ENCODE results near the gene NRIP2. TPM values are rescaled to one million over a fixed set of nuclear protein-coding genes. Genes with fewer than 3 reads are reported as not detected.
A peak's percentile ranks its signal among the peaks of the same experiment; 100 is the strongest.

Gene NRIP2
- total RNA-seq, 2 donors from 2014 or later = 4.9 to 8.1 TPM

GRCh38 chr12:2794736-2795289, 40.0 kb downstream of the NRIP2 start, which contains the start of gene FKBP4:
TSS of gene FKBP4 (plus strand) at chr12:2794970. CDS start at chr12:2795140, 170 bp downstream.
- DNase-seq (ENCODE audit: low spot score) (peak; percentile 61), ATAC-seq (ENCODE audit: insufficient number of reproducible peaks, low FRiP score, low read depth) (peak; percentile 62)
- no peaks in the 10 kb centered on the region for H3K9me3 ChIP-seq
- peak within 1 kb of the TSS; percentile 93 for H3K4me3 ChIP-seq
- H3K27me3 ChIP-seq (replicated peaks; ENCODE audit: insufficient read depth) = no peaks in the 10 kb centered on the region
- H3K4me1 ChIP-seq (ENCODE audit: control insufficient read depth in 1 of 2, low read depth in 2 of 2) = peaks cover 13 to 24% of the 10 kb centered on the region in 2 donors
- H3K27ac ChIP-seq = peak within 1 kb of the TSS; percentile 62 to 67
- peaks cover 10% of the 10 kb centered on the region for H3K36me3 ChIP-seq
- TF ChIP-seq CTCF (IDR thresholded peaks at IDR 0.05) = no peak

- peaks cover 13 to 24% of the 10 kb centered on the region in 2 donors for H3K4me1 ChIP-seq (ENCODE audit: control insufficient read depth in 1 of 2, low read depth in 2 of 2)
Observed at GRCh38 chr12:2794191-2794735, 40.6 kb downstream of the NRIP2 start.

DNA sequence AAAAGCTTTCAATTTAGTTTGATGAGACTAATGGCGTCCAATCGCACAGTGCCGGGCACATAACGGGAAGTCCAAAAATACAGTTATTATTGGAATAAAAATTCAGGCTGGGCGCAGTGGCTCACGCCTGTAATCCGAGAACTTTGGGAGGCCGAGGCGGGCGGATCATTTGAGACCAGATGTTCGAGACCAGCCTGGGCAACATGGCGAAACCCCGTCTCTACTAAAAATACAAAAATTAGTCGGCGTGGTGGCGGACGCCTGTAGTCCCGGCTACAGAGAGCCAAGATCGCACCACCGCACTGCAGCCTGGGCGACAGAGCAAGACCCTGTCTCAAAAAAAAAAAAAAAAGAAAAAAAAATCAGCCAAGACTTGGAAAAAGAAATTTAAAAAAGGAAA, 41.3 kb downstream of the NRIP2 start:
- DNase-seq (ENCODE audit: low spot score) (no peak), ATAC-seq (ENCODE audit: insufficient number of reproducible peaks, low FRiP score, low read depth) (no peak)
- TF ChIP-seq CTCF (IDR thresholded peaks at IDR 0.05) = no peak
- Histone ChIP-seq H3K9me3 (no peaks in the 10 kb centered on the region), H3K27me3 (replicated peaks; ENCODE audit: insufficient read depth) (no peaks in the 10 kb centered on the region), H3K4me1 (ENCODE audit: control insufficient read depth in 1 of 2, low read depth in 2 of 2) (peaks cover 13 to 24% of the 10 kb centered on the region in 2 donors), H3K27ac (no peak overlapping the region), H3K36me3 (no peaks in the 10 kb centered on the region), H3K4me3 (no peak overlapping the region)

More at GRCh38 chr12:2794191-2794735, 40.6 kb downstream of the NRIP2 start:
- no peak for TF ChIP-seq CTCF (IDR thresholded peaks at IDR 0.05)
- Histone ChIP-seq H3K27me3 (replicated peaks; ENCODE audit: insufficient read depth) (no peaks in the 10 kb centered on the region), H3K27ac (peak overlapping the region; percentile 36 to 67), H3K36me3 (peaks cover 6% of the 10 kb centered on the region), H3K4me3 (peak overlapping the region; percentile 93), H3K9me3 (no peaks in the 10 kb centered on the region)
- DNase-seq (ENCODE audit: low spot score) (no peak), ATAC-seq (ENCODE audit: insufficient number of reproducible peaks, low FRiP score, low read depth) (no peak)

DNA sequence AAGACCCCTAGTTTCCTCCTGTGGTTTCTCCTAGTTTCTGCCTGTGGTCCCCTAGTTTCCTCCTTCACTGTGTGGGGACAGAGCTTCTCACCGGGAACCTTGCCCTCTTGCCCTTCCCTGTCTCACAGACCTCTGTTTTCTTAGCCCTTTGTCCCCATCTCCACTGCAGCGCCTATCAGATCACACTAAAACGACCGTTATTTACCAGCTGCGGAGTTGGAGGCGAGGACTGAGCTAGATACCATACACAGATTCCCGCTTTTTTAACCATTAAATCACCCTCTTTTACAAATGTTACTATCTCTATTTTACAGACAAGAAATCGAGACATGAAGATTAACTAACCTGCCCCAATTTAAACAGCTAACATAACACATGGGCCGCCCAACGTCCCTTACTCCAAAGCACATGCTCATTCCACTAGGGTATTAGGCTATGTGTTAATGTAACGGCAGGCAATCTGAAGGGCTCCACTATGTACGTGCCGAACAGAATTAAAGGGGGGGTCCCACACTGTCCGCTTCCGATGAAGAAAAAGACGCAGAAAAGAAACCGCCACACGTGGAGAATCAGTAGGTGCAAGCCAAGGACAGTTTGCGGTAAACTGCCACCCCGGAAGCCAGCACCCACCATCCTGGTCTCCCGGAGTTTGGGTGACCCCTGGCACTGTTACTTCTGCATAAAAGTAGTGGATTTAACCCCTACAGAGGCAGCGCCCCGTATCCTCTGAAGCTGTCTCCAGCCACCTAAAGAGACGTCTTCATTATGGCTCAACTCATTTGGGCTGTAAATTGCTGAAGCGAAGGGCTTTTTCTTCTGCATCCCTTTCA, 41.9 kb downstream of the NRIP2 start:
- no peak overlapping the region for H3K27ac ChIP-seq
- DNase-seq (ENCODE audit: low spot score) = no peak
- no peak for TF ChIP-seq CTCF (IDR thresholded peaks at IDR 0.05)

DNA sequence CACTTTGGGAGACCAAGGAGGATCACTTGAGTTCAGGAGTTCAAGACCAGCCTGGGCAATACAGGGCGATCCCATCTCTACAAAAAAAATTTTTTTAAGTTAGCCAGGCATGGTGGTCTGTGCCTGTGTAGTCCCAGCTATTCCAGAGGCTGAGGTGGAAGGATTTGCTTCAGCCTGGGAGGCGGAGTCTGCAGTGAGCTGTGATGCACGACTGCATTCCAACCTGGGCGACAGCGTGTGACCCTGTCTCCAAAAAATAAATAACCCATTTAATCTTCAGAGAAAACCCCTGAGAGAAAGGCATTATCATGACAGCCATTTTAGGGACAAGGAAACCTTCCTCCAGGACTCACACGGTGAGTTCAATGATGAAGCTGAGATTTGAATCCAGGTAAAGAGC, 43.7 kb downstream of the NRIP2 start:
- DNase-seq (ENCODE audit: low spot score) (no peak), ATAC-seq (ENCODE audit: insufficient number of reproducible peaks, low FRiP score, low read depth) (no peak)
- H3K27me3 ChIP-seq (replicated peaks; ENCODE audit: insufficient read depth) = no peaks in the 10 kb centered on the region
- H3K36me3 ChIP-seq = no peaks in the 10 kb centered on the region
- H3K4me3 ChIP-seq = no peak overlapping the region
- H3K27ac ChIP-seq = no peak overlapping the region
- no peaks in the 10 kb centered on the region for H3K9me3 ChIP-seq
- no peak for TF ChIP-seq CTCF (IDR thresholded peaks at IDR 0.05)
- H3K4me1 ChIP-seq (ENCODE audit: control insufficient read depth in 1 of 2, low read depth in 2 of 2) = peaks cover 3 to 6% of the 10 kb centered on the region in 2 donors

More for the DNA sequence above, 41.9 kb downstream of the NRIP2 start:
- H3K4me1 ChIP-seq (ENCODE audit: control insufficient read depth in 1 of 2, low read depth in 2 of 2) = peaks cover 12 to 24% of the 10 kb centered on the region in 2 donors
- ATAC-seq (ENCODE audit: insufficient number of reproducible peaks, low FRiP score, low read depth) = no peak
- H3K36me3 ChIP-seq = no peaks in the 10 kb centered on the region
- no peak overlapping the region for H3K4me3 ChIP-seq
- H3K9me3 ChIP-seq = no peaks in the 10 kb centered on the region
- H3K27me3 ChIP-seq (replicated peaks; ENCODE audit: insufficient read depth) = no peaks in the 10 kb centered on the region

Measured in thoracic aorta (tissue), 2 donors.